NB4 (cell line): ENCODE data around the gene P2RY8.

Source experiments
- DNase-seq: peaks from one replicate; pipeline ENCODE4 v3.0.0; 2010; ENCODE audit warnings: low read depth
- H3K4me3 ChIP-seq: one replicate; pipeline ENCODE4 v1.5.1; 2011; ENCODE audit warnings: mild to moderate bottlenecking, low read depth, low read length, moderate library complexity
- MYC ChIP-seq: IDR thresholded peaks from 2 replicates; pipeline ENCODE4 v1.6.1; 2011; ENCODE audit warnings: low read depth, low read length
- POLR2A ChIP-seq: IDR thresholded peaks from 2 replicates; pipeline ENCODE4 v1.6.1; 2011; ENCODE audit warnings: mild to moderate bottlenecking; ENCODE audit not compliant: insufficient read length; ENCODE audit errors: extremely low read depth
- TF ChIP-seq, protein P1 (sequence below): IDR thresholded peaks from one replicate; pipeline ENCODE4 v1.5.1; 2012; ENCODE audit warnings: low read depth, low read length
- TF ChIP-seq, protein P2 (sequence below): IDR thresholded peaks from 2 replicates; pipeline ENCODE4 v1.6.1; 2011; ENCODE audit warnings: low read depth, low read length

Gene P2RY8

DNA sequence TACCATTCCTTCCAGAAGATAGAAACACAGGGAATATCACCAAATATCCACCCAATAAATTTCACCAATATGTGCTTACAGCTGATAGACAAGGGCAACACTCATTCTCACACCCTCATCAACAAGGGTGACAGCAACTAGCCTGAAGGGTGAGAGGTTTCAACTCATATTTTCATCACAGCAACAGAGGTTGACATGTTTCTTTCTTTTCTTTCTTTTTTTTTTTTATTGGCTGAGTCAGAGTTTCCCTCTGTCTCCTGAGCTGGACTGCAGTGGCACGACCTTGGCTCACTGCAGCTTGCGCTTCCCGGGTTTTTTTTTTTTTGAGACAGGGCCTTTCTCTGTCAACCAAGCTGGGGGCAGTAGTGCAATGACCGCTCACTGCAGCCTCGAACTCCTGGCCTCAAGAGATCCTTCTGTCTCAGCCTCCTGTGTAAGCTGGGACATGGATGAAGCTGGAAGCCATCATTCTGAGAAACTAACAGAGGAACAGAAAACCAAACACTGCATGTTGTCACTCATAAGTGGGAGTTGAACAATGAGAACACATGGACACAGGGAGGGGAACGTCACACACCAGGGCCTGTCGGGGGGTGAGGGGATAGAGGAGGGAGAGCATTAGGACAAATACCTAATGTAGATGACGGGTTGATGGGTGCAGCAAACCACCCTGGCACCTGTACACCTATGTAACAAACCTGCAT is 56.8 kb downstream of the P2RY8 start:
- H3K4me3 ChIP-seq = no peak overlapping the region
- no peak for TF ChIP-seq MYC
- TF ChIP-seq POLR2A = no peak
- TF ChIP-seq, protein P1, sequence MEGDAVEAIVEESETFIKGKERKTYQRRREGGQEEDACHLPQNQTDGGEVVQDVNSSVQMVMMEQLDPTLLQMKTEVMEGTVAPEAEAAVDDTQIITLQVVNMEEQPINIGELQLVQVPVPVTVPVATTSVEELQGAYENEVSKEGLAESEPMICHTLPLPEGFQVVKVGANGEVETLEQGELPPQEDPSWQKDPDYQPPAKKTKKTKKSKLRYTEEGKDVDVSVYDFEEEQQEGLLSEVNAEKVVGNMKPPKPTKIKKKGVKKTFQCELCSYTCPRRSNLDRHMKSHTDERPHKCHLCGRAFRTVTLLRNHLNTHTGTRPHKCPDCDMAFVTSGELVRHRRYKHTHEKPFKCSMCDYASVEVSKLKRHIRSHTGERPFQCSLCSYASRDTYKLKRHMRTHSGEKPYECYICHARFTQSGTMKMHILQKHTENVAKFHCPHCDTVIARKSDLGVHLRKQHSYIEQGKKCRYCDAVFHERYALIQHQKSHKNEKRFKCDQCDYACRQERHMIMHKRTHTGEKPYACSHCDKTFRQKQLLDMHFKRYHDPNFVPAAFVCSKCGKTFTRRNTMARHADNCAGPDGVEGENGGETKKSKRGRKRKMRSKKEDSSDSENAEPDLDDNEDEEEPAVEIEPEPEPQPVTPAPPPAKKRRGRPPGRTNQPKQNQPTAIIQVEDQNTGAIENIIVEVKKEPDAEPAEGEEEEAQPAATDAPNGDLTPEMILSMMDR = no peak
- TF ChIP-seq, protein P2, sequence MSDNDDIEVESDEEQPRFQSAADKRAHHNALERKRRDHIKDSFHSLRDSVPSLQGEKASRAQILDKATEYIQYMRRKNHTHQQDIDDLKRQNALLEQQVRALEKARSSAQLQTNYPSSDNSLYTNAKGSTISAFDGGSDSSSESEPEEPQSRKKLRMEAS = no peak
- no peak for DNase-seq

DNA sequence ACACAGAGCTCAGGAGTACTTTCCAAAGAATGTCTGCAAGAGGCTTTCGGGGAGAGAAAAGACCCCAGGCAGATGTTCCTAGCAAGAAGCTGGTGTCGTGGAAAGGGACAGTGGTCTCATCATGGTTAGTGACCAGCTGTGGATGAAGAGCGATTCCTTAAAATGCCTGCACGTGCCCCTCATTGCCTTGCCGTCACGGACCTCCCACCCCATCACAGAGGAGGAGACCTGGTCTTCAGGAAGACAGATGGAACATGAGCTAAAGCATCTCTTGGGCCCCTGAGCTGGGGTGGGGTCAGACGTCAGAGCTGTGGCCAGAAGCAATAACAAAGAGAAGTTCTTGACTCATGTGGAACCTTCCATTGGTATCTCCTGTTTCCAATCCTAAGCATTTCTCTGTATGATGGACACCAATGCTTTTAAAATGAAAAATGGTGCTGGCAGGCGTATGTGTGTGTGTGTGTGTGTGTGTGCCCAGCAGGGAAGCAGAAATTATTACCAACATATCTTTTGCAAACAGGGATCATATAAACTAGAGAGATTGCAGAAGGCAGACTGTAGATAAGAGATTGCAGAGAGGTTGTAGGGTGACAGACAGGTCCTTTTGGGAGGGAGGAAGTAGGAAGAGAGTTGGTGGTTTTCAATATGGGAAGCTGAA is 59.1 kb downstream of the P2RY8 start:
- no peak overlapping the region for H3K4me3 ChIP-seq
- no peak for DNase-seq
- TF ChIP-seq, protein P2 = no peak
- no peak for TF ChIP-seq POLR2A
- no peak for TF ChIP-seq MYC
- TF ChIP-seq, protein P1 = no peak

DNA sequence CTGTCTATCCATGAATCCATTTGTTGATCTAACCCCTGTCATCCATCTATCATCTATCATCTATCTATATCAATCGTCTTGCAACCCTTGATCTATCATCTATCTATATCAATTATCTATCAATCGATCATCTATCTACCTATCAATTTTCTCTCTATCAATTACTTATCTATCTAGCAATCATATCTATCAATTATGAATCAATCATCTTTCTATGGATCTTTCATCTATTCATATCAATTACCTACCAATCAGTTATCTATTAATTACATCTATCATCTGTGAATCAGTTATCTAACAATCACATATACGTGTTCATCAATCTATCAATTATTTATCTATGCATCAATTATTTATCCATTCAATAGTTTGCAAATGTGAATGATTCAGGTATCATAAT is 59.8 kb downstream of the P2RY8 start:
- DNase-seq = no peak
- no peak overlapping the region for H3K4me3 ChIP-seq
- TF ChIP-seq, protein P2 = no peak
- TF ChIP-seq POLR2A (no peak), MYC (no peak)
- TF ChIP-seq, protein P1 = no peak

DNA sequence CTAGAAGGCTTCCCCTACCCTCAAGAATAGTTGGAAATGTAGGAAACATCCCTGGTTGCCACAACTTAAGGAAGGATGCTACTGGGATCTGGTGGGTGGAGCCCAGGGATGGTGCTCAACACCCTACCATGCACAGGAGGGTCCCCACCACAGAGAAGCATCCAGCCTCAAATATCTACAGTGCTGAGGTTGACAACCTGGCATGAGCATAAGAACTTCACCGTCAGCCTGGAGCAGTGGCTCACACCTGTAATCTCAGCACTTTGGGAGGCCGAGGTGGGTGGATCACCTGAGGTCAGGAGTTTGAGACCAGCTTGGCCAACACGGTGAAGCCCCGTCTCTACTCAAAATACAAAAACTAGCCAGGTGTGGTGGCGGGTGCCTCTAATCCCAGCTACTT is 60.3 kb downstream of the P2RY8 start:
- no peak overlapping the region for H3K4me3 ChIP-seq
- no peak for DNase-seq
- TF ChIP-seq, protein P1 = no peak
- no peak for TF ChIP-seq POLR2A
- TF ChIP-seq, protein P2 = no peak
- TF ChIP-seq MYC = no peak

DNA sequence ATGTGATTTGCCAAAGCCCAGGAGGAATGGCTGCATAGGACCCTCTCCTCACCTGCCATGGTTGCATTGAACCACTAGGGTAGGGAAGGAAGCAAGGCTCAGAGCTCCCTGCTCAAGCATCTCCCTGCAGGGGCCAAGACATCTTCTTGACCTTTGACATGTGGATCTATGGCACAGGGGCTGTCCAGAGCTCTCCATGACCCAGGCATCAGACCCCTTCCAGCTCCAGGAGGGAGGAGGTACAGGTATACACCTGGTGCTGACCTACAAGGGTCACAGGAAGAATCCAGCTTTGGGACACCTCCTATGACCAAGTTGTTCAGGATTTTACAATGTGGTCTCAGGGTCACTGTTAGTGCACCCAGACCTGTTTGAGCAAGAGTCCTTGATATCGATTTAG is 61.1 kb downstream of the P2RY8 start:
- no peak overlapping the region for H3K4me3 ChIP-seq
- TF ChIP-seq POLR2A = no peak
- TF ChIP-seq, protein P1 = no peak
- no peak for TF ChIP-seq MYC
- TF ChIP-seq, protein P2 = no peak
- DNase-seq = no peak
